ENCODE results near the gene MAGI2. TPM values are rescaled to one million over a fixed set of nuclear protein-coding genes. Genes with fewer than 3 reads are reported as not detected.

The MAGI2 gene
- total RNA-seq, 1 experiment from 2014 or later: 0.34 TPM

GRCh38 chr7:79312022-79312421 lies 141.4 kb downstream of the MAGI2 start:
- BruUV-seq (replicated peaks): no TSS peak
- DNase-seq (ENCODE audit: low spot score): no peak
- TF ChIP-seq EZH2 (IDR thresholded peaks at IDR 0.05; ENCODE audit: borderline replicate concordance, low read depth, low read length, poor library complexity, severe bottlenecking): no peak
- CTCF ChIA-PET: no interaction called here
- no peaks in the 10 kb centered on the region for H3K9me3 ChIP-seq (ENCODE audit: low read depth, low read length, poor library complexity, severe bottlenecking)
- intact Hi-C loops (cut with micrococcal nuclease; ENCODE audit: unreplicated experiment): no loop called here
- H3K4me1 ChIP-seq (ENCODE audit: insufficient read depth, low read length, poor library complexity, severe bottlenecking): no peaks in the 10 kb centered on the region
- H3K4me3 ChIP-seq (ENCODE audit: low read depth, low read length, poor library complexity, severe bottlenecking): no peak overlapping the region
- POLR2A ChIA-PET (ENCODE audit: low non-redundant PET): no interaction called here
- H3K27ac ChIP-seq (ENCODE audit: low read depth, low read length, poor library complexity, severe bottlenecking): no peak overlapping the region
- peaks cover 14% of the 10 kb centered on the region for H3K27me3 ChIP-seq (replicated peaks; ENCODE audit: insufficient read depth, low read depth, low read length, poor library complexity)
- H3K36me3 ChIP-seq (ENCODE audit: insufficient read depth, low read length, poor library complexity, severe bottlenecking): no peaks in the 10 kb centered on the region

GRCh38 chr7:79308192-79308591 lies 145.3 kb downstream of the MAGI2 start:
- TF ChIP-seq EZH2 (IDR thresholded peaks at IDR 0.05; ENCODE audit: borderline replicate concordance, low read depth, low read length, poor library complexity, severe bottlenecking): no peak
- no peak for TF ChIP-seq CTCF (conservative IDR thresholded peaks at IDR 0.05; ENCODE audit: low read depth, low read length)
- no TSS peak for BruUV-seq (replicated peaks)
- intact Hi-C loops (cut with micrococcal nuclease; ENCODE audit: unreplicated experiment): no loop called here
- ChIA-PET POLR2A (ENCODE audit: low non-redundant PET) (no interaction called here), CTCF (interaction anchor here (1.0 kb wide), 1 partner anchor 10 kb away, joined by 5 read pairs; no protein-coding TSS in a partner anchor)
- no peaks in the 10 kb centered on the region for H3K4me1 ChIP-seq (ENCODE audit: insufficient read depth, low read length, poor library complexity, severe bottlenecking)
- no peak for DNase-seq (ENCODE audit: low spot score)
- no peak overlapping the region for H3K4me3 ChIP-seq (ENCODE audit: low read depth, low read length, poor library complexity, severe bottlenecking)
- H3K27ac ChIP-seq (ENCODE audit: low read depth, low read length, poor library complexity, severe bottlenecking): no peak overlapping the region
- H3K27me3 ChIP-seq (replicated peaks; ENCODE audit: insufficient read depth, low read depth, low read length, poor library complexity): peaks cover 14% of the 10 kb centered on the region
- no peaks in the 10 kb centered on the region for H3K36me3 ChIP-seq (ENCODE audit: insufficient read depth, low read length, poor library complexity, severe bottlenecking)
- no peaks in the 10 kb centered on the region for H3K9me3 ChIP-seq (ENCODE audit: low read depth, low read length, poor library complexity, severe bottlenecking)

- Histone ChIP-seq H3K27me3 (replicated peaks; ENCODE audit: insufficient read depth, low read depth, low read length, poor library complexity) (peaks cover 14% of the 10 kb centered on the region), H3K4me1 (ENCODE audit: insufficient read depth, low read length, poor library complexity, severe bottlenecking) (no peaks in the 10 kb centered on the region), H3K4me3 (ENCODE audit: low read depth, low read length, poor library complexity, severe bottlenecking) (no peak overlapping the region), H3K36me3 (ENCODE audit: insufficient read depth, low read length, poor library complexity, severe bottlenecking) (no peaks in the 10 kb centered on the region), H3K27ac (ENCODE audit: low read depth, low read length, poor library complexity, severe bottlenecking) (no peak overlapping the region), H3K9me3 (ENCODE audit: low read depth, low read length, poor library complexity, severe bottlenecking) (no peaks in the 10 kb centered on the region)
- intact Hi-C loops (cut with micrococcal nuclease; ENCODE audit: unreplicated experiment): no loop called here
- TF ChIP-seq EZH2 (IDR thresholded peaks at IDR 0.05; ENCODE audit: borderline replicate concordance, low read depth, low read length, poor library complexity, severe bottlenecking) (no peak), CTCF (conservative IDR thresholded peaks at IDR 0.05; ENCODE audit: low read depth, low read length) (no peak)
- CTCF ChIA-PET: interaction anchor here (1.0 kb wide), 1 partner anchor 9 kb away, joined by 5 read pairs; no protein-coding TSS in a partner anchor
- no peak for DNase-seq (ENCODE audit: low spot score)
- POLR2A ChIA-PET (ENCODE audit: low non-redundant PET): no interaction called here
- BruUV-seq (replicated peaks): no TSS peak
Measured at GRCh38 chr7:79307376-79307775, 146.1 kb downstream of the MAGI2 start.

GRCh38 chr7:79304711-79305110 lies 148.8 kb downstream of the MAGI2 start:
- TF ChIP-seq CTCF (conservative IDR thresholded peaks at IDR 0.05; ENCODE audit: low read depth, low read length) (no peak), EZH2 (IDR thresholded peaks at IDR 0.05; ENCODE audit: borderline replicate concordance, low read depth, low read length, poor library complexity, severe bottlenecking) (no peak)
- Histone ChIP-seq H3K4me1 (ENCODE audit: insufficient read depth, low read length, poor library complexity, severe bottlenecking) (no peaks in the 10 kb centered on the region), H3K4me3 (ENCODE audit: low read depth, low read length, poor library complexity, severe bottlenecking) (no peak overlapping the region), H3K36me3 (ENCODE audit: insufficient read depth, low read length, poor library complexity, severe bottlenecking) (no peaks in the 10 kb centered on the region), H3K27ac (ENCODE audit: low read depth, low read length, poor library complexity, severe bottlenecking) (no peak overlapping the region), H3K9me3 (ENCODE audit: low read depth, low read length, poor library complexity, severe bottlenecking) (no peaks in the 10 kb centered on the region), H3K27me3 (replicated peaks; ENCODE audit: insufficient read depth, low read depth, low read length, poor library complexity) (peaks cover 14% of the 10 kb centered on the region)
- no peak for DNase-seq (ENCODE audit: low spot score)
- ChIA-PET POLR2A (ENCODE audit: low non-redundant PET) (no interaction called here), CTCF (no interaction called here)
- BruUV-seq (replicated peaks): no TSS peak
- intact Hi-C loops (cut with micrococcal nuclease; ENCODE audit: unreplicated experiment): no loop called here

Data from A673 (cell line).